ES-I3 (cell line): Measurements from ENCODE around the gene RNF141.

Experiments used
- H3K36me3 ChIP-seq: 2 replicates; pipeline ENCODE4 v1.6.1; 2013; ENCODE audit warnings: mild to moderate bottlenecking, low read length, control low read depth, moderate library complexity; ENCODE audit not compliant: insufficient read depth
- H3K4me1 ChIP-seq: 2 replicates; pipeline ENCODE4 v1.6.1; 2013; ENCODE audit warnings: mild to moderate bottlenecking, control low read depth, low read length; ENCODE audit not compliant: insufficient read depth
- H3K9ac ChIP-seq: 2 replicates; pipeline ENCODE4 v1.6.1; 2013; ENCODE audit warnings: low read depth, mild to moderate bottlenecking, low read length, moderate library complexity
- H3K9me3 ChIP-seq: 2 replicates; pipeline ENCODE4 v1.6.1; 2013; ENCODE audit warnings: mild to moderate bottlenecking, low read length, moderate library complexity; ENCODE audit not compliant: control insufficient read depth, insufficient read depth

RNF141 gene

DNA sequence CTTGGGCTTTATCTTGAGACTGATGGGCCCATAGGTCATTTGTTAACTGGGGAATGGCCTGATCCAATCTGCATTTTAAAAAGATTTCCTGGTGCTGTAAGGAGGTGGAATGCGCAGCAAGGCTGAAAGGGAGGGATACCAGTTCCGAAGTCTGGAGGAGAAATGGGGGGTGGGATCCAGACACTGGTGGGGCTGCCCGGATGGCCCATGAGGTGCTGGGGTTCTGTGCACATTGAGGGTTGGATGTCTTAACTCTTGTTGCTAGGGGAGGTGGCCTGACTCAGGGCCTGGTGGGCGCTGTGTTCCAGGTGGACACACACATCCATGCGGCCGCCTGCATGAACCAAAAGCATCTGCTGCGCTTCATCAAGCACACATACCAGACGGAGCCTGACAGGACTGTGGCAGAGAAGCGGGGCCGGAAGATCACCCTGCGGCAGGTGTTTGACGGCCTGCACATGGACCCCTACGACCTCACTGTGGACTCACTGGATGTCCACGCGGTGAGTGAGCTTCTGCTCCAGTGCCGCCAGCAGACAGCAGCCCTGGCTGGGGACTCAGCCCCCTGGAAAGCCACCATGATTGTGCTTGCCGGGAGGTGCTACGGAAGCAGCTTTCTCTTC, 47.8 kb downstream of the RNF141 start:
- H3K4me1 ChIP-seq, result peaks cover 7% of the 10 kb centered on the region; the same call in 1 of the 2 replicates
- no peaks in the 10 kb centered on the region for H3K9me3 ChIP-seq
- H3K36me3 ChIP-seq, result no peaks in the 10 kb centered on the region
- H3K9ac ChIP-seq, result no peak overlapping the region

DNA sequence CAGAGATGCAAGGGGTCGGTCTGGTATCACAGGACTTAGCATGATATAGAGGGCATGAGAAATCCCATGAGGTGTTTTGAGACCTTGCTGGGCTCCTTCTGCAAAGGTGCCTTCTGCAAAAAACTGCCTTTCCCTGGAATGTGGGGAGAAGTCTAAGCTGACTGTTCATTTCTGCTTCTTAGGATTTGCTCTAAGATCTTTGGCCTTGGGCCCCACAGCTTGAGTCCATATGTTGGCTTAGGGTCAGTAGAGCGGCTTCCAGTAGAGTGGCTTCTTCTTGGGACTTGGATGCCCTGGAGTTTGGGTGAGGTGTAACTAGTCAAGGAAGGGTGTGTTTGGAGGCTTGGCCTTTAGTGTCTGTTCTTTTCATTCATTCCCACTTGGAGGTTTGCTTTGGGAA, 48.9 kb downstream of the RNF141 start:
- no peaks in the 10 kb centered on the region for H3K9me3 ChIP-seq
- no peaks in the 10 kb centered on the region for H3K36me3 ChIP-seq
- no peak overlapping the region for H3K9ac ChIP-seq
- H3K4me1 ChIP-seq, result peaks cover 9% of the 10 kb centered on the region; the same call in 1 of the 2 replicates

DNA sequence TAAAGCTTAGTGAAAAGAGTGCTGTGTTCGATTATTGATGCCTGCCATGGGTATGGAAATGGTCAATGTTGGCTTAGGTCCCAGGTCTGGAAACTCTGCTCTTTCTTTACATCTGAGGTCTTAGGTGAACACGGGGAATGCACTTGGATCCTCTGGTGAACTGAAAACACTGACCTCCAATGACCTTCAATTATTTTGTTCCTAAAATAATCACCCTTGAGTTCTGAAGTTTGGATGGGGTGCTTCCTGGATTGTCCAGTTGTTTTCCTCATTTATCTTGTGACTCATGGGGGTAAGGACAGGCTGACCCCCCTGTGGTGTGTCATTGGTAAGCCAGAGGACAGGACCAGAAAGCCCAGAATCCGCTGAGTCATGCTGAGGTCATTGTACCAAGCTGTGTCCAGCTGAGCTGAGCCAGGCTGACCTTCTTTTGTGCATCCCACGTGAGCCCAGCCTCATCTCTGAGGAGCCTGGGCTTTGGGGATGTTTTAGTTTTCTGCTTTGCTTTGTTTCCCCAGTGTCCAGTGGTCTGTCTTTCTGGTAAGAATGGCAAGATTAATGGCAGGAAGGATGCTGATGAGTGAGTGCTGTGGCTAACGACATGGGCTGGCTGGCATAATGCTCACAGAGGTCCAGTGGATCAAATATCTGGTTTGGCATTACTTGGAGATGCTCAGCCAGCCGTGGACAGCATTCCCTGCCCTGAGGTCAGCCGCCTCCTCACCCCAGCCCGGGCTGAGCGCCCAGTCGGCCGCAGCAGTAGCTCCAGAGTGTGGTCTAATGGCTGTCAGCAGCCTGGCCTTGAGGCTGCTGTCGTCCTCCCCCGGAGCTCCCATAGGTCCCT, 50.4 kb downstream of the RNF141 start:
- no peaks in the 10 kb centered on the region for H3K36me3 ChIP-seq
- peaks cover 9% of the 10 kb centered on the region; the same call in 1 of the 2 replicates for H3K4me1 ChIP-seq
- H3K9me3 ChIP-seq, result no peaks in the 10 kb centered on the region
- H3K9ac ChIP-seq, result no peak overlapping the region

DNA sequence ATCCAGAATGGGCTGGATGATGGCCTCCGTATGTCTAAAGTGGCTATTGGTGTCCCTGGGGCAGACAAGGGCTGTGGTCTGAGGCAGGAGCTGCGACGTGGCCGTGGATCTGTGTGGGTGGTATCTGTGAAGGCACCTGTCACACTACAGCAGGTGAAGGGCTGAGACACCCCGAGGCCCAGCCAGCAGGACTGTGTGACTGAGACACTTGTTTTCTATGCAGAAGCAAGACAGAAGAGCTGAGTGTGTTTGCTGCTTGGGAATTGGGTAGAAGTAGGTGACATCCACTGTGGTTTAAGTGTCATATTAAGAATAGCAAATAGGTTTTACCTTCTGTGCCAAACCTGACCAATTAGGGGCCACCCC, 51.0 kb downstream of the RNF141 start:
- H3K9ac ChIP-seq, result no peak overlapping the region
- H3K36me3 ChIP-seq, result no peaks in the 10 kb centered on the region
- H3K4me1 ChIP-seq, result peaks cover 9% of the 10 kb centered on the region; the same call in 1 of the 2 replicates
- H3K9me3 ChIP-seq, result no peaks in the 10 kb centered on the region

DNA sequence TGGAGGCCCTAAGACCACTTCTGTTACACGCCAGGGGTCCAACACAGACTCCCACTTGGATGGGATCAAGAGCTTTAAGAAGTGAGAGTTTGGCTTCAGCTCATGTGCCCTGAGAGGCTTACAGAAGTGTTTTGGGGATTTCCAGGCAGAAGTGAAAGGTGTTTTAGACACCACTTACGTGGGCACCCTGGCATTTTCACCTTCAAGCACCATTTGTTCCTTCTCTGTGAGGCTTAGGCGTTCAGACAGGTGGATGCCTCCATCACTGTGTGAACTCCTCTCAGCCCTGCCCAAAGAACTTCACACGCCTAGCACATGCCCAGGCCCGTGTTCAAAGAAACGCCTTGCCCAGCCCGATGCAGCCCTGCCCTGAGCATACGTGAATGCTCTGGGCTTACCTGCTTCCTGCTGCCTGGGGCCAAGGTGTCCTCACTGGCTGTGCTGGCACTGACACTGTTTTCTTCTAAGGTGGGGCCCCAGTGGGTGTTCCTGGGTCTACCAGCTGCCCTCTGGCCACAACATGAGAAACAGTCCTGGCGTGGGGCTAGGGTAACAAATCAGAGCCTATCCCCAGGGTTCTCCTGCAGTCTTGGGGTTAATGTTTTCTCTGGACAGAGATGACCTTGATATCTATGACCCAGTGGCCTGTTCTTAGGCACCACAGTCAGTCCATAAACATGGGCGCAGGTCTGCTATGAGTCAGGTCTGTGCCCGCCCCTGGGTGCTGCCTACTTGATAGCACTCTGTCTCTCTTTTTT, 51.9 kb downstream of the RNF141 start:
- no peaks in the 10 kb centered on the region for H3K9me3 ChIP-seq
- H3K4me1 ChIP-seq, result peaks cover 9% of the 10 kb centered on the region; the same call in 1 of the 2 replicates
- no peaks in the 10 kb centered on the region for H3K36me3 ChIP-seq
- no peak overlapping the region for H3K9ac ChIP-seq

DNA sequence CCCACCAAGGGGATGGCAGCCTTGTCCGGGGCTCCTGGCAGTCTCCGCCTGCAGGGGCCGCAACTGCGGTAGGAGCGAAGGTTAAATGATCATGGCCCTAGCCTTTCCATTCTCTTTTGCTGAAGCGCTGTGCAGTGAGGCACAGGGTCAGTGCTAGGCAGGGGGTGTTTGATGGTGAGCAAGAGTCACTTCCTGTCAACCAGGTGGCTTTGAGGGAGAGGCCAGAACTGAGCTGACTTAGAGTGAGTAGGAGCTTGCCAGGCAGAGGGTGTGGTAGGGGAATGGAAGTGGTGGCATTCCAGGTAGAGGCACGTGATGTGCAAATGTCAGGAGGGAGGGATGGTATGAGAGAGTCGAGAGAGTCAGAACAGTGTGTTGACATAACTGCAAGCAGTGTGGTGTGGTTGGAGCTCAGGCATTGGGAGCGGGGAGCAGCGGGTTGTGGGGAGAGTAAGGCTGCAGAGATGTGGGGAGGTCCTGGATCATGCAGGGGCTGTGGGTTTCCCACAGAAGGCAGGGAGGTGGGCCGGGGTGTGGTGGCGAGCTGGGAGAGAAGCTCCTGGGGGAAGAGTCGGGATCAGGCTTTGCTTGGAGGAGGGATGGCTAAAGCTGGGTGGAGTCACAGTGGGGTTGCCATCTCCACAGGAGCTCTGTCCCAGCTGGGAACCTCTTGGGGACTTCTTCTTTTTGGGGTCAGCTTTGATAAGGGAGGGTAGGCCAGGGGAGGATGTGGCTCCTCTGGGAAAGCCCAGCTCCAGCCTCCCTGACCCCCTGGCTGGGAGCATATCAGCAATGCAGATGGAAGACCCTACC, 52.7 kb downstream of the RNF141 start:
- no peak overlapping the region for H3K9ac ChIP-seq
- H3K36me3 ChIP-seq, result no peaks in the 10 kb centered on the region
- H3K4me1 ChIP-seq, result peaks cover 9% of the 10 kb centered on the region; the same call in 1 of the 2 replicates
- no peaks in the 10 kb centered on the region for H3K9me3 ChIP-seq

DNA sequence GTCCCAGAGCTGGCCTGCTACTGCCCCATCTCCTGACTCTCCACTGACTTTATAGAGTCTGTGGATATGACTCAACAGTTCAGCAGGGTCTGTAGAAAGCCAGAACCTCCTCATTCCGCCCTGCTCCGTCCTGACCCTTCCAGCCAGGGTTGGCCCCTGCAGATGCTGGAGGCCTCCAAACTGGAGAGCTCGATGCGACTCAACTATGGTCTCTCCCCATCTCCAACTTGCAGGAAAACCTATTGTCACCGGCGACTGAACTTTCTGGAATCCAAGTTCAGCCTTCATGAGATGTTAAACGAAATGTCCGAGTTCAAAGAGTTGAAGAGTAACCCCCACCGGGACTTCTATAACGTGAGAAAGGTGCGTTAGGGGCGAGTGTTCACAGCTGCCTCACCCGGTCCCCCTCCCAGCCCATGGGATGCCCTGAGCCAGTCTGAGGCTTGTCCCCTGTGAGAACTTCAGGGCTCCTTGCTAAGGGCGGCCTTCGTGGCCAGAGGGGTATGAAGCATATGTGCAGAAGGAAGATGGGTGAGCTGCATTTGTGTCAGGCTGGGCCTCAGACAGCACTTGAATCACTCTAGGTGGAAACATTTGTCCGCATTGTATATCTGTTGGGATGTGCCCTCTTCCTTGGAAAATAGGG, 53.9 kb downstream of the RNF141 start:
- Histone ChIP-seq H3K4me1 (peaks cover 9% of the 10 kb centered on the region; the same call in 1 of the 2 replicates), H3K36me3 (no peaks in the 10 kb centered on the region), H3K9ac (no peak overlapping the region), H3K9me3 (no peaks in the 10 kb centered on the region)

DNA sequence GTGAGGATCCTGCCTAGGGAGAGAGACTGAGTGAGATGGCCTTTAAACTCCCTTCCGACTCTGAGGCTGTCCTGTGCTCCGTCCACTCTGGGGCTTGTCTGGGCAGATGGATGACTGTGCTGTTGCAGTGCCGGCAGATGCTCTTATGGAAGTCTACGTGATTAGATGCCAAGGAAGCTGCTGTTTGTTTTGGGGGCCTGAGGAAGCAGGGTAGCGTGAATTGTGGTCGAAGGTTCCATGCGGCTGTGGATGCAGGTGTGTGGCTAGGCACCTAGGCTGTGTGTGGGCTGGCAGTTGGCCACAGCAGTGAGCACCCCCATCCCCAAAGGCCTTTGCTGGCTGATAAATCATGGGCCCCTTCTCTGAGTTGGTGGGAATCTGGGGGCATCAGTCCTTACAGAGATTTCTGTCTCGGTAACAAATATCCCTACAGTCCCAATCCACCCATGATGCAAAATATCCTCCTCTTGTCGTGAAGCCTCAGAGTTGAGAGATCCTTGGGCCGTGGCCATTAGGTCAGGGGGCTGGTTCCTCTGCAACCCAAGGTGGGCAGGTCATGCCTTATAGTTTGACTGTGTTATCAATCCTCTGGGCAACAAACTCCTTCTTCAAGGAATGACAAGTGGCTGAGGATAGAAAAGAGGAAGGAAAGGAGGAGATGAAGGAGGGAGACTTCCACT, 54.7 kb downstream of the RNF141 start:
- H3K9me3 ChIP-seq, result no peaks in the 10 kb centered on the region
- no peak overlapping the region for H3K9ac ChIP-seq
- no peaks in the 10 kb centered on the region for H3K36me3 ChIP-seq
- peaks cover 9% of the 10 kb centered on the region; the same call in 1 of the 2 replicates for H3K4me1 ChIP-seq

DNA sequence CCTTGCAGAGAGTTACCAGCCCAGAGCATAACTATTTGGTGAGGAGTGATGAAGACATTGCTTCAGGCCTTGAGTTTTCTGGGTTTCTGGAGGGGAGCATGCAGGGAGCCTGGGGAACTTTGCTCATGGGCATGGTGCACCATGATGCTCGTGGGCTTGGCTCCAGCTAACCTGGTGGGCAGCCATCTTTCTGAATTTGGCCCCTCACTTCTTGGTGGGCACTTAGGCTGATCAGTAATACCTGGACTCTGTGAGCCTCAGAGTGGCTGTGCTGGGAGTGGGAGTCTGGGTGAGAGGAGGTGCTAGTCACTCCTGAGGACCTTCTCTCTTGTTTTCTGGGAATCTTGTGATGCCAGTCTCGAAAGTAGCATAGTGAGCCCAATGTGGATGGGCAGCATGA, 55.3 kb downstream of the RNF141 start:
- no peaks in the 10 kb centered on the region for H3K36me3 ChIP-seq
- peaks cover 6% of the 10 kb centered on the region; the same call in 1 of the 2 replicates for H3K4me1 ChIP-seq

DNA sequence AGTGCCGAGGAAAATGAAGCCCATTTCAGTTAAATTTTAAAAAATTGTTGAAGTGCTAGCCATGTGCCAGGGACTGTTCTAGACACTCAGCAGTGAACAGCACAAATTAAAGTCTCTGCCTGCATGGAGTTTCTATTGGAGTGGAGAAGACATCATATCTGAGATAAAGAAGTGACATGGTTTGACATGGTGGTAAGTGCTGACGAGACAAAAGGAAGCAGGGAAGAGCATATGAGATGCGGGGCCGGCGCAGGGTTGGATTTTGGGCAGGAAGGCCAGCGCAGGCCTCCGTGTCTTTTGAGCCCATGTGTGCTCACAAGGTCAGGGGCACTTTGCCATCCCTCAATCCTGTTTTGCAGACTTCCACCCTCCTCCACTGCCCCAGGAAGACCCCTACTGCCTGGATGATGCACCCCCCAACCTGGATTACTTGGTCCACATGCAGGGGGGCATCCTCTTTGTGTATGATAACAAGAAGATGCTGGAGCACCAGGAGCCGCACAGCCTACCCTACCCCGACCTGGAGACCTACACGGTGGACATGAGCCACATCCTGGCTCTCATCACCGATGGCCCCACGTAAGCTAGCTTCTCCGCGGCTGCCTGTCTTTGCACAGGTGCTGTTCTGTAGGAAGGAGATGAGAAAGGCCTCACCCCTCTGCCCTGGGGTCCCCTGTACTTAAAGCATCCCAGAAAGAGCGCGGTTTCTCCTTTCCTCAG, 56.4 kb downstream of the RNF141 start:
- H3K9me3 ChIP-seq, result no peaks in the 10 kb centered on the region
- peaks cover 6% of the 10 kb centered on the region; the same call in 1 of the 2 replicates for H3K4me1 ChIP-seq
- no peaks in the 10 kb centered on the region for H3K36me3 ChIP-seq
- H3K9ac ChIP-seq, result no peak overlapping the region

More for the DNA sequence above, 55.3 kb downstream of the RNF141 start:
- Histone ChIP-seq H3K9me3 (no peaks in the 10 kb centered on the region), H3K9ac (no peak overlapping the region)

DNA sequence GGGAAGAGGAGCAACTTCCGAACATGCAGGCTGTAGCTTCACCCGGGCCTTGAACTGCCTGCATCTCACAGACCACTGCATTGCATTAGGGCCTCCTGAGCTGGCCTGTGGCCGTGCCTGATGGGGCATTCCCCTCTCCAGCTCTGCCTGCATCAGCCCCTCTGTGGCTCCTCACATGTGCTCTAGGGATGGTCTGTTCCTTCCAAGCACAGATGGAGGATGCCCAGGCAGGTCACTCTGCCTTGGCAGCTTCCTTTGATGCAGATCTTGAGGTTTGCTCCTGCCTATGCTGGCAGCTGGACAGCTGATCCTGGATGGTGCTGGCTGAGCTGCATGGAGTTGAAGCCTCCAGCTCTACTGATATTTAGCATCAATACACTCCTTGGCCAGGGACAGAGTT, 57.4 kb downstream of the RNF141 start:
- Histone ChIP-seq H3K9me3 (no peaks in the 10 kb centered on the region), H3K36me3 (no peaks in the 10 kb centered on the region), H3K9ac (no peak overlapping the region), H3K4me1 (peaks cover 6% of the 10 kb centered on the region; the same call in 1 of the 2 replicates)

DNA sequence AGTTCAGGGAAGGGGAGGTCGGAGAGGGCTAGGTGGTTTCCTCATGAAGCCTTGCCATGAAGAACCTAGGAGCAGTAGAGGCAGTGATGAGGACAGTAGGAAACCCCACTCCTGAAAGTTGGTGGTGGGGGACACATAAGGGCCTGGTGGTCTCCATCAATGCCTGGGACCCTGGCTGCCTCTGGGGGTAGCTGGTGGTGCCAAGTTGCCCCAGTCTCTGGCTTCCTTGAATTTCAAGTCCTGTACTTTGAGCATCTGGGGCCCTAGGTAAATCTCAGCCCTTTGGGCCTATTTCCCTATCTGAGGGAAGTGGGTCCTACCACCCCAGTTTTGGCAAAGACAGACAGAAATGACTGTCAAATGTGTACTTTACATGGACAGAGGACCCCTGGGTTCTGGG, 57.8 kb downstream of the RNF141 start:
- Histone ChIP-seq H3K9ac (no peak overlapping the region), H3K4me1 (peaks cover 2% of the 10 kb centered on the region; the same call in 1 of the 2 replicates), H3K9me3 (no peaks in the 10 kb centered on the region), H3K36me3 (no peaks in the 10 kb centered on the region)
